NCI-H2107 treated with DMSO at 0.1 percent for 48 hours (cell line): ENCODE data around the gene SPIRE1.
A peak's percentile ranks its signal among the peaks of the same experiment; 100 is the strongest.

Experiments
- DNase-seq: peaks from one replicate; lab custom pipeline; 2025; ENCODE audit not compliant: unreplicated experiment; lab: John Stamatoyannopoulos, UW

Gene SPIRE1

GRCh38 chr18:12455496-12455895 is 202.4 kb downstream of the SPIRE1 start:
- DNase-seq: no peak

- no peak for DNase-seq
Observed at GRCh38 chr18:12452784-12453183, 205.1 kb downstream of the SPIRE1 start.

GRCh38 chr18:12451428-12451827 is 206.5 kb downstream of the SPIRE1 start:
- DNase-seq: no peak

- DNase-seq: peak; percentile 23
Observed at GRCh38 chr18:12449051-12449785, 208.7 kb downstream of the SPIRE1 start.

GRCh38 chr18:12445554-12445953 is 212.4 kb downstream of the SPIRE1 start:
- DNase-seq: no peak

GRCh38 chr18:12443551-12443950 is 214.4 kb downstream of the SPIRE1 start:
- DNase-seq: no peak

- DNase-seq: no peak
Observed at GRCh38 chr18:12442946-12443345, 215.0 kb downstream of the SPIRE1 start.

- DNase-seq: no peak
Observed at GRCh38 chr18:12441475-12442034, 216.4 kb downstream of the SPIRE1 start.

- DNase-seq: no peak
Observed at GRCh38 chr18:12438257-12438656, 219.7 kb downstream of the SPIRE1 start.

GRCh38 chr18:12435867-12436266 is 222.0 kb downstream of the SPIRE1 start:
- DNase-seq: no peak

GRCh38 chr18:12434541-12434929 is 223.4 kb downstream of the SPIRE1 start:
- DNase-seq: no peak

GRCh38 chr18:12433829-12434540 is 223.9 kb downstream of the SPIRE1 start:
- DNase-seq: no peak

GRCh38 chr18:12432881-12433280 is 225.0 kb downstream of the SPIRE1 start:
- no peak for DNase-seq

- DNase-seq: no peak
Observed at GRCh38 chr18:12432196-12432595, 225.7 kb downstream of the SPIRE1 start.

GRCh38 chr18:12431561-12431960 is 226.3 kb downstream of the SPIRE1 start:
- DNase-seq: no peak

GRCh38 chr18:12430137-12430990 is 227.5 kb downstream of the SPIRE1 start:
- no peak for DNase-seq

- no peak for DNase-seq
Observed at GRCh38 chr18:12429556-12429955, 228.4 kb downstream of the SPIRE1 start.

- no peak for DNase-seq
Observed at GRCh38 chr18:12428923-12429322, 229.0 kb downstream of the SPIRE1 start.

- no peak for DNase-seq
Observed at GRCh38 chr18:12426924-12427323, 231.0 kb downstream of the SPIRE1 start.

- DNase-seq: no peak
Observed at GRCh38 chr18:12424252-12424651, 233.7 kb downstream of the SPIRE1 start.

- DNase-seq: peak; percentile 10
Observed at GRCh38 chr18:12423820-12424219, 234.1 kb downstream of the SPIRE1 start.
